ENCODE results near the gene PIAS2. TPM values are rescaled to one million over a fixed set of nuclear protein-coding genes. Genes with fewer than 3 reads are reported as not detected.

PIAS2 gene
- total and polyA plus RNA-seq, 9 of the 15 experiments (the other 6 are each of a cell fraction or from before 2014, with no cell fraction given): 2.9 to 23.9 (median 12.0) TPM

GRCh38 chr18:46939998-46940571, 22.8 kb upstream of the PIAS2 start:
- Histone ChIP-seq H3K9me3 (replicated peaks; ENCODE audit: control insufficient read depth, insufficient read depth, low read depth, low read length) (no peaks in the 10 kb centered on the region), H3K79me2 (ENCODE audit: control insufficient read depth, insufficient read depth, low read length) (no peaks in the 10 kb centered on the region), H3K27me3 (ENCODE audit: control insufficient read depth in 2 of 2, insufficient read depth in 2 of 2, low read length in 2 of 2) (no peaks in the 10 kb centered on the region), H3K36me3 (ENCODE audit: control insufficient read depth, insufficient read depth, low read length) (no peaks in the 10 kb centered on the region), H4K20me1 (replicated peaks; ENCODE audit: control insufficient read depth, insufficient read depth, low read length) (no peaks in the 10 kb centered on the region), H3K4me2 (ENCODE audit: insufficient read depth, low read length) (no peak overlapping the region), H3K9me1 (ENCODE audit: control insufficient read depth, insufficient read depth, low read length) (no peaks in the 10 kb centered on the region), H3K4me1 (replicated peaks in 1 of 2; ENCODE audit: control insufficient read depth in 2 of 2, insufficient read depth in 2 of 2, low read length in 2 of 2) (no peaks in the 10 kb centered on the region), H3K4me3 (no peak overlapping the region), H2AFZ (ENCODE audit: low read depth, low read length) (no peak overlapping the region), H3K9ac (ENCODE audit: insufficient read depth in 1 of 2, low read depth in 2 of 2, low read length in 2 of 2) (no peak overlapping the region), H3K27ac (ENCODE audit: extremely low read depth, low read depth, low read length) (no peak overlapping the region)
- no TSS peak for BruUV-seq (replicated peaks)
- WGBS (ENCODE audit: insufficient coverage, low coverage, missing lambda C conversion rate): 0% methylated on average over 1 of the region's 1 CpG
- intact Hi-C loops (cut with micrococcal nuclease): no loop called here
- FAIRE-seq (no peak), DNase-seq (ENCODE audit: extremely low read depth in 1 of 4, low spot score in 3 of 4) (no peak), ATAC-seq (no peak)
- TF ChIP-seq GMEB1 (CRISPR knock-in tag; IDR thresholded peaks at IDR 0.05): no peak
- no peak for TF ChIP-seq PHF20 (IDR thresholded peaks at IDR 0.05; ENCODE audit: partially characterized antibody)
- TF ChIP-seq DACH1 (IDR thresholded peaks at IDR 0.05; ENCODE audit: partially characterized antibody): no peak
- TF ChIP-seq RAD51 (IDR thresholded peaks at IDR 0.05; ENCODE audit: borderline replicate concordance, low read depth): no peak
- no peak for TF ChIP-seq HOXB6 (CRISPR knock-in tag; IDR thresholded peaks at IDR 0.05; ENCODE audit: borderline replicate concordance)
- no peak for TF ChIP-seq CUX1 (CRISPR knock-in tag; IDR thresholded peaks at IDR 0.05)
- TF ChIP-seq TCFL5 (CRISPR knock-in tag; conservative IDR thresholded peaks at IDR 0.05): no peak
- TF ChIP-seq TCF7 (IDR thresholded peaks at IDR 0.05; ENCODE audit: borderline replicate concordance): no peak
- CTCF ChIA-PET (ENCODE audit: low intra/inter-chr PET ratio): no interaction called here
- in situ Hi-C loops (cut with MboI): no loop called here
- POLR2A ChIA-PET: interaction anchor here (0.8 kb wide), 1 partner anchor 271 kb away, joined by 4 read pairs; no protein-coding TSS in a partner anchor
